NB4 (cell line): Measurements from ENCODE around the gene TRIM71.

Source experiments
- CTCF ChIP-seq: IDR thresholded peaks from one replicate; pipeline ENCODE4 v1.5.1; 2012; ENCODE audit warnings: low read depth, low read length
- POLR2A ChIP-seq: IDR thresholded peaks from 2 replicates; pipeline ENCODE4 v1.6.1; 2011; ENCODE audit warnings: mild to moderate bottlenecking; ENCODE audit not compliant: insufficient read length; ENCODE audit errors: extremely low read depth

GRCh38 chr3:32778389-32778788, 39.4 kb upstream of the TRIM71 start:
- no peak for TF ChIP-seq POLR2A
- TF ChIP-seq CTCF, result peak; percentile 16
